HG03095 (cell line): ENCODE data around the gene KCTD13.
"Not testable (repeated sequence)": the region's sequence is repeated elsewhere in the genome, so short reads cannot be mapped to it uniquely, and the experiment has no call there.

Experiments
- ATAC-seq: cut with Tn5 transposase; IDR thresholded peaks from one replicate; pipeline ENCODE4 v1.9.1; 2021; ENCODE audit warnings: moderate library complexity; ENCODE audit not compliant: unreplicated experiment

The KCTD13 gene

GRCh38 chr16:29883987-29884386 is 42.0 kb downstream of the KCTD13 start:
- no peak for ATAC-seq

GRCh38 chr16:29881050-29881449 is 45.0 kb downstream of the KCTD13 start:
- ATAC-seq = no peak

GRCh38 chr16:29878172-29878571 is 47.9 kb downstream of the KCTD13 start:
- no peak for ATAC-seq

GRCh38 chr16:29877266-29877961 is 48.6 kb downstream of the KCTD13 start:
- ATAC-seq = no peak

GRCh38 chr16:29876594-29877249 is 49.3 kb downstream of the KCTD13 start:
- ATAC-seq = no peak

GRCh38 chr16:29876217-29876593 is 49.8 kb downstream of the KCTD13 start:
- no peak for ATAC-seq

- ATAC-seq = no peak
Measured at GRCh38 chr16:29875206-29875605, 50.8 kb downstream of the KCTD13 start.

GRCh38 chr16:29873319-29873718 is 52.7 kb downstream of the KCTD13 start:
- no peak for ATAC-seq

GRCh38 chr16:29871822-29872546 is 54.0 kb downstream of the KCTD13 start:
- no peak for ATAC-seq

- ATAC-seq = not testable (repeated sequence)
Measured at GRCh38 chr16:29869067-29869466, 57.0 kb downstream of the KCTD13 start.

- no peak for ATAC-seq
Measured at GRCh38 chr16:29868396-29869009, 57.5 kb downstream of the KCTD13 start.

GRCh38 chr16:29864205-29864604 is 61.8 kb downstream of the KCTD13 start:
- no peak for ATAC-seq

GRCh38 chr16:29863669-29863984 is 62.4 kb downstream of the KCTD13 start:
- ATAC-seq = no peak

- ATAC-seq = peak; percentile 84
Measured at GRCh38 chr16:29862884-29863668, 63.0 kb downstream of the KCTD13 start, which contains the start of gene CDIPT. CDIPT (minus strand) TSS chr16:29863226; CDS start chr16:29862857, 369 bp downstream.

GRCh38 chr16:29862383-29862883 is 63.6 kb downstream of the KCTD13 start:
- no peak for ATAC-seq

GRCh38 chr16:29860218-29860617 is 65.8 kb downstream of the KCTD13 start:
- no peak for ATAC-seq

- ATAC-seq = no peak
Measured at GRCh38 chr16:29858974-29859373, 67.1 kb downstream of the KCTD13 start.

GRCh38 chr16:29858149-29858849 is 67.7 kb downstream of the KCTD13 start:
- ATAC-seq = no peak

- ATAC-seq = no peak
Measured at GRCh38 chr16:29857133-29857760, 68.8 kb downstream of the KCTD13 start.
